Measurements from ENCODE around the gene ORMDL3. TPM values are rescaled to one million over a fixed set of nuclear protein-coding genes. Genes with fewer than 3 reads are reported as not detected.

The ORMDL3 gene
- total RNA-seq, 1 donor from 2014 or later = 42.7 TPM

GRCh38 chr17:39925282-39926134 lies 1.9 kb downstream of the ORMDL3 start:
- DNase-seq (ENCODE audit: extremely low spot score in 2 of 2) = no peak
- H3K4me3 ChIP-seq = peak overlapping the region in 1 of 2 donors; percentile 89
- H3K27me3 ChIP-seq = no peaks in the 10 kb centered on the region
- H3K36me3 ChIP-seq = peaks cover 0 to 33% of the 10 kb centered on the region in 2 donors
- H3K4me1 ChIP-seq = peaks cover 47% of the 10 kb centered on the region
- H3K9me3 ChIP-seq = no peaks in the 10 kb centered on the region
- intact Hi-C loops (cut with DNase I) = no loop called here
- no peak overlapping the region for H3K27ac ChIP-seq
- TF ChIP-seq POLR2AphosphoS5 (IDR thresholded peaks at IDR 0.05; ENCODE audit: insufficient read depth in 1 of 2, low read depth in 1 of 2) (no peak), CTCF (IDR thresholded peaks at IDR 0.05) (no peak), POLR2A (IDR thresholded peaks at IDR 0.05) (no peak)

- TF ChIP-seq POLR2A (IDR thresholded peaks at IDR 0.05) (no peak), CTCF (IDR thresholded peaks at IDR 0.05) (no peak), POLR2AphosphoS5 (IDR thresholded peaks at IDR 0.05; ENCODE audit: insufficient read depth in 1 of 2, low read depth in 1 of 2) (no peak)
- Histone ChIP-seq H3K27ac (no peak overlapping the region), H3K4me3 (no peak overlapping the region), H3K27me3 (no peaks in the 10 kb centered on the region), H3K36me3 (peaks cover 0 to 36% of the 10 kb centered on the region in 2 donors), H3K4me1 (peaks cover 47% of the 10 kb centered on the region), H3K9me3 (no peaks in the 10 kb centered on the region)
- intact Hi-C loops (cut with DNase I) = no loop called here
- no peak for DNase-seq (ENCODE audit: extremely low spot score in 2 of 2)
These were observed 2.7 kb downstream of the ORMDL3 start for GRCh38 chr17:39924691-39925055.

GRCh38 chr17:39923836-39924690 lies 3.3 kb downstream of the ORMDL3 start:
- no peaks in the 10 kb centered on the region for H3K9me3 ChIP-seq
- H3K4me1 ChIP-seq = peaks cover 41% of the 10 kb centered on the region
- no peak overlapping the region for H3K27ac ChIP-seq
- H3K36me3 ChIP-seq = peaks cover 0 to 36% of the 10 kb centered on the region in 2 donors
- H3K27me3 ChIP-seq = no peaks in the 10 kb centered on the region
- TF ChIP-seq POLR2A (IDR thresholded peaks at IDR 0.05) = no peak
- TF ChIP-seq POLR2AphosphoS5 (IDR thresholded peaks at IDR 0.05; ENCODE audit: insufficient read depth in 1 of 2, low read depth in 1 of 2) = no peak
- no peak for TF ChIP-seq CTCF (IDR thresholded peaks at IDR 0.05)
- no peak for DNase-seq (ENCODE audit: extremely low spot score in 2 of 2)
- intact Hi-C loops (cut with DNase I) = no loop called here
- H3K4me3 ChIP-seq = no peak overlapping the region

- no peaks in the 10 kb centered on the region for H3K27me3 ChIP-seq
- no peak for DNase-seq (ENCODE audit: extremely low spot score in 2 of 2)
- H3K36me3 ChIP-seq = peaks cover 0 to 36% of the 10 kb centered on the region in 2 donors
- H3K4me3 ChIP-seq = no peak overlapping the region
- TF ChIP-seq POLR2AphosphoS5 (IDR thresholded peaks at IDR 0.05; ENCODE audit: insufficient read depth in 1 of 2, low read depth in 1 of 2) (no peak), POLR2A (IDR thresholded peaks at IDR 0.05) (no peak), CTCF (IDR thresholded peaks at IDR 0.05) (no peak)
- intact Hi-C loops (cut with DNase I) = no loop called here
- H3K27ac ChIP-seq = no peak overlapping the region
- peaks cover 33% of the 10 kb centered on the region for H3K4me1 ChIP-seq
- no peaks in the 10 kb centered on the region for H3K9me3 ChIP-seq
These were observed 4.2 kb downstream of the ORMDL3 start for GRCh38 chr17:39923230-39923629.

All from vagina (tissue), 2 donors.